Thoracic aorta (tissue), 2 donors: Measurements from ENCODE around the gene OR13J1. TPM values are rescaled to one million over a fixed set of nuclear protein-coding genes. Genes with fewer than 3 reads are reported as not detected.
"Not testable (repeated sequence)": the region's sequence is repeated elsewhere in the genome, so short reads cannot be mapped to it uniquely, and the experiment has no call there.

ENCODE experiments used
- ATAC-seq: fragments of 150-250 bp; one replicate; pipeline ENCODE4 v1.8.0; 2017; ENCODE audit warnings: low read depth; ENCODE audit not compliant: insufficient number of reproducible peaks, low FRiP score
- DNase-seq: peaks from one replicate; pipeline ENCODE4 v3.0.0-alpha.2; 2020; ENCODE audit warnings: low spot score
- H3K27ac ChIP-seq, 2 donors: fragments of 200-600 bp; sonication (generic); 1 replicate in 1 of 2; 2 replicates in 1 of 2; pipeline ENCODE4 v1.5.1; 2016; ENCODE audit warnings: mild to moderate bottlenecking in 2 of 2, moderate library complexity in 2 of 2
- H3K27me3 ChIP-seq: fragments of 200-600 bp; sonication (generic); replicated peaks from 2 replicates; pipeline ENCODE4 v1.6.0; 2016; ENCODE audit warnings: mild to moderate bottlenecking; ENCODE audit not compliant: insufficient read depth
- H3K36me3 ChIP-seq: fragments of 200-600 bp; sonication (generic); one replicate; pipeline ENCODE4 v1.5.1; 2016
- H3K4me1 ChIP-seq, 2 donors: fragments of 200-600 bp; sonication (generic); 1 replicate in 1 of 2; 2 replicates in 1 of 2; pipeline versions ENCODE4 v1.5.1 to v1.6.0; 2016; ENCODE audit warnings: low read depth in 2 of 2, mild to moderate bottlenecking in 1 of 2; ENCODE audit not compliant: control insufficient read depth in 1 of 2
- H3K4me3 ChIP-seq: fragments of 200-600 bp; sonication (generic); 2 replicates; pipeline ENCODE4 v1.5.1; 2016; ENCODE audit warnings: mild to moderate bottlenecking
- H3K9me3 ChIP-seq: fragments of 200-600 bp; sonication (generic); 2 replicates; pipeline ENCODE4 v1.5.1; 2016
- total RNA-seq, 2 donors: library from RNA; depleted of rRNA; stranded (reverse); fragments of >200 nt; gene quantifications; one replicate each; pipeline versions ENCODE4 v1.1.0 to v1.2.3, GENCODE V29; 2016
- TF ChIP-seq, protein P1 (sequence below): fragments of 200-600 bp; sonication (generic); IDR thresholded peaks from one replicate; pipeline ENCODE4 v1.5.1; 2019; ENCODE audit warnings: antibody characterized with exemption

Gene OR13J1
- total RNA-seq, 2 donors from 2014 or later = not detected

DNA sequence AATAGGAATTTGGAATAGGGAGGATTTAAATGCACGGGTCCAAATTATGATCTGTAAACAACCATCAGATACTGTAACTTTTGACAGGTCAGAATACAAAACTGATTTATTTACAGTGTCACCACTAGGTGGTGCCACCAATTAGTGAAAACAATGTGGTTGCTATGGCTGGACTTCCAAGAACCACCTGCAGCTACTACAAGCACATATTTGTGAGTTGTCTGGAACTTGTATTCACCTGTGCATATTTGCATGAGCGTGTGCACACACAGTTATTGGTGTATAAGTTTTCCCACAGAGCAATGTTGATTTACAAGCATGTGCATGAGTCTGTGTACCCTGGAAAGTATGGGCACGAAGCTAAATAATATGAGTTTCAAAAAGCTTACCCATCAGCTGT, 32.8 kb upstream of the OR13J1 start:
- Histone ChIP-seq H3K27ac (no peak overlapping the region), H3K9me3 (no peaks in the 10 kb centered on the region), H3K27me3 (no peaks in the 10 kb centered on the region), H3K4me1 (peaks cover 35 to 48% of the 10 kb centered on the region in 2 donors), H3K4me3 (no peak overlapping the region), H3K36me3 (no peaks in the 10 kb centered on the region)
- DNase-seq = no peak
- no peak for ATAC-seq
- TF ChIP-seq, protein P1, sequence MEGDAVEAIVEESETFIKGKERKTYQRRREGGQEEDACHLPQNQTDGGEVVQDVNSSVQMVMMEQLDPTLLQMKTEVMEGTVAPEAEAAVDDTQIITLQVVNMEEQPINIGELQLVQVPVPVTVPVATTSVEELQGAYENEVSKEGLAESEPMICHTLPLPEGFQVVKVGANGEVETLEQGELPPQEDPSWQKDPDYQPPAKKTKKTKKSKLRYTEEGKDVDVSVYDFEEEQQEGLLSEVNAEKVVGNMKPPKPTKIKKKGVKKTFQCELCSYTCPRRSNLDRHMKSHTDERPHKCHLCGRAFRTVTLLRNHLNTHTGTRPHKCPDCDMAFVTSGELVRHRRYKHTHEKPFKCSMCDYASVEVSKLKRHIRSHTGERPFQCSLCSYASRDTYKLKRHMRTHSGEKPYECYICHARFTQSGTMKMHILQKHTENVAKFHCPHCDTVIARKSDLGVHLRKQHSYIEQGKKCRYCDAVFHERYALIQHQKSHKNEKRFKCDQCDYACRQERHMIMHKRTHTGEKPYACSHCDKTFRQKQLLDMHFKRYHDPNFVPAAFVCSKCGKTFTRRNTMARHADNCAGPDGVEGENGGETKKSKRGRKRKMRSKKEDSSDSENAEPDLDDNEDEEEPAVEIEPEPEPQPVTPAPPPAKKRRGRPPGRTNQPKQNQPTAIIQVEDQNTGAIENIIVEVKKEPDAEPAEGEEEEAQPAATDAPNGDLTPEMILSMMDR = peak; percentile 84

DNA sequence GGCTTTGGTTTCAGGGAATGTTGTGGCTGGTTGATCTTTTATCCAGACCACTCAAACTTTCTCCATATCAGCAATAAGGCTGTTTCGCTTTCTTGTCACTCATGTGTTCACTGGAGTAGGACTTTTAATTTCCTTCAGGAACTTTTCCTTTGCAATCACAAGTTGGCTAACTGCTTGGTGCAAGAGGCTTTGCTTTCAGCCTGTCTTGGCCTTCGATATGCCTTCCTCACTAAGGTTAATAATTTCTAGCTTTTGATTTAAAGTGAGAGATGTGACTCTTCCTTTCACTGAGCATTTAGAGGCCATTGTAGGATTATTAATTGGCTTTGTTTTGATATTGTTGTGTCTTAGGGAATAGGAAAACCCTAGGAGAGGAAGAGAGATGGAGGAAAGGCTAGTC, 28.8 kb upstream of the OR13J1 start:
- no peak for ATAC-seq
- no peaks in the 10 kb centered on the region for H3K9me3 ChIP-seq

DNA sequence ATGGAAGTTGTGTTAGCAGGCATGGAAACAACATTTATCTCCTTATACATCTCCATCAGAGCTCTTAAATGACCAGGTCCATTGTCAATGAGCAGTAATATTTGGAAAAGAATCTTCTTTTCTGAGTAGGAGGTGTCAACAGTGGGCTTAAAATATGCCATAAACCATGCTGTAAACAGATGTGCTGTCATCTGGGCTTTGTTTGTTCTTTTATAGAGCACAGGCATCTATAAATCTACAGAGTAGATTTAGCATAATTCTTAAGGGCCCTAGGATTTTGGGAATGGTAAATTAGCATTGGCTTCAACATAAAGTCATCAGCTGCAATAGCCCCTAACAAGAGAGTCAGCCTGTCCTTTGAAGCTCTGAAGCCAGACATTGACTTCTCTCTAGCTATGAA, 28.1 kb upstream of the OR13J1 start:
- Histone ChIP-seq H3K27ac (no peak overlapping the region), H3K36me3 (no peaks in the 10 kb centered on the region), H3K4me3 (no peak overlapping the region), H3K27me3 (no peaks in the 10 kb centered on the region), H3K4me1 (peaks cover 0 to 3% of the 10 kb centered on the region in 2 donors), H3K9me3 (no peaks in the 10 kb centered on the region)
- DNase-seq (no peak), ATAC-seq (no peak)
- TF ChIP-seq, protein P1 = no peak

More for the DNA sequence above, 28.8 kb upstream of the OR13J1 start:
- TF ChIP-seq, protein P1 = no peak
- Histone ChIP-seq H3K4me1 (peaks cover 3 to 9% of the 10 kb centered on the region in 2 donors), H3K36me3 (no peaks in the 10 kb centered on the region), H3K27ac (no peak overlapping the region), H3K27me3 (no peaks in the 10 kb centered on the region), H3K4me3 (no peak overlapping the region)
- no peak for DNase-seq

DNA sequence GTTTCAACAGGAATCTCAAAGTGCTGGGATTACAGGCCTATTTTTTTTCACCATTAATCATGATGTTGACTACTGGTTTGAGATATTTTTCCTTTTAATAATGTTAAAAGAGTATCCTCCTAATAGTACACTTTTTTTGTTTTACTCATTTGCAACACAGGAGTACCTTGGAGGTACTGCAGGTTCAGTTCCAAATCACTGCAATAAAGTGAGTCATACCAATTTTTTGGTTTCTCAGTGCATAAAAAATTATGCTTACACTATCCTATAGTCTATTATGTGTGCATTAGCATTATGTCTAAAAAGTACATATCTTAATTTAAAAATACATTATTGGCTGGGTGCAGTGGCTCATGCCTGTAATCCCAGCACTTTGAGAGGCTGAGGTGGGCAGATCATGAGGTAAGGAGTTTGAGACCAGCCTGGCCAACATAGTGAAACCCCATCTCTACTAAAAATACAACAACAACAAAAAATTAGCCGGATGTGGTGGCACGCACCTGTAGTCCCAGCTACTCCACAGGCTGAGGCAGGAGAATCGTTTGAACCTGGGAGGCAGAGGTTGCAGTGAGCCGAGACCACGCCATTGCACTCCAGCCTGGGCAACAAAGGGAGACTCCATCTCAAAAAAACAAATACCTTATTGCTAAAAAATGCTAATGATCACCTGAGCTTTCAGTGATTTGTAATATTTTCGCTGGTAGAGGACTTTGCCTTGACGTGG, 27.3 kb upstream of the OR13J1 start:
- H3K27me3 ChIP-seq, H3K4me1 ChIP-seq, H3K27ac ChIP-seq, H3K36me3 ChIP-seq, H3K9me3 ChIP-seq, DNase-seq, H3K4me3 ChIP-seq, ATAC-seq: not testable (repeated sequence)

DNA sequence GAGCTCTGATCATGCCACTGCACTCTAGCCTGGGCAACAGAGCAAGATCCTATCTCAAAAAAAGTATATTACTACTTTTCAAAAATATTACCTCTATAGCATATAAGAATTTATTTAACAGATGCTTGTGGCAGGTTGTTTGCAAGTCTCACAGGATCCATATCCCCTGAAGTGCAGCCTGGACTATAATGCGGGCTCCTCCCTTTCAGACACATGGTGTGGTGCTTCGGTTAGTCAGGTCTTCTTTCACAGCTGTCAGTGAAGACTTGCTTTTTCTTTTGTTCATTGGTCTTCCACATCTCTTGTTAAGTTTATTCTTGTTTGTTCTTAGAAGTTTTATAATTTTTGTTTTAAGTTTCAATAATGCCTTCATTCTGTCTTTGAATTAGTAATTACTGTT, 26.4 kb upstream of the OR13J1 start:
- no peaks in the 10 kb centered on the region for H3K36me3 ChIP-seq
- no peak overlapping the region for H3K4me3 ChIP-seq
- TF ChIP-seq, protein P1 = no peak
- no peaks in the 10 kb centered on the region for H3K9me3 ChIP-seq
- no peaks in the 10 kb centered on the region for H3K4me1 ChIP-seq
- no peak overlapping the region for H3K27ac ChIP-seq
- no peaks in the 10 kb centered on the region for H3K27me3 ChIP-seq
- DNase-seq (no peak), ATAC-seq (no peak)

DNA sequence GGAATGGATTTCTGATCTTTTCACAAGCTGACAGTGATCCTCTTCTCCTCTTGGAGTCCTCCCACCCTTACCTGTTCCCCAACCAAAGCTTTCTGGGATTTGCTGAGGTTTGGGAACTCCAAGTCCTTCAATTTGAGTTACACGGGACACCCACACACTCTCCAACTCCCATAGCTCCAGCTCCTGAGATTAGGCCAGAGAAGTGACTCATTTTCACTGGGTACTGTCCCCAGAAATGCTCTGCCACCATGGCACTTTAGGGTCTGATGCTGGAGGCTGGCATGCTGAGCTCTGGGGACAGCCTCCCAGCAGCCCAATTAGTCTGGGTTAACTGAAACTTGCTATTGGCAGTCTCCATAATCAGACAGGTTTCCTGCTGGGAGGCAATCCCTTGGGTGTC, 21.9 kb upstream of the OR13J1 start:
- no peak for DNase-seq
- Histone ChIP-seq H3K4me1 (no peaks in the 10 kb centered on the region), H3K36me3 (no peaks in the 10 kb centered on the region), H3K9me3 (no peaks in the 10 kb centered on the region), H3K27me3 (no peaks in the 10 kb centered on the region), H3K27ac (no peak overlapping the region), H3K4me3 (no peak overlapping the region)
- ATAC-seq = no peak
- TF ChIP-seq, protein P1 = no peak
